H1 (cell line): ENCODE results near the gene MMP19. TPM values are rescaled to one million over a fixed set of nuclear protein-coding genes. Genes with fewer than 3 reads are reported as not detected.

Experiments used
- CTCF ChIA-PET: fragments of 300-600 bp; sonication (Branson Sonifier 250); formaldehyde crosslinking; loops from one replicate; lab custom pipeline; 2021; ENCODE audit not compliant: partially characterized antibody; lab: Charles Lee
- POLR2A ChIA-PET: fragments of 300-600 bp; sonication (Branson Sonifier 250); formaldehyde crosslinking; loops from one replicate; lab custom pipeline; 2021; ENCODE audit warnings: inconsistent platforms; ENCODE audit not compliant: partially characterized antibody; lab: Charles Lee
- DNase-seq, 2 experiments: peaks; one replicate each; pipeline versions ENCODE4 v3.0.0 to v3.0.0-alpha.2; 2010 to 2022; ENCODE audit warnings: low spot score in 2 of 2, low read depth in 1 of 2, mixed read lengths in 1 of 2
- FAIRE-seq: peaks from 2 replicates; lab custom pipeline; 2011; peaks lifted over from hg19 to GRCh38; lab: Jason Lieb, UNC
- H2AFZ ChIP-seq: 2 replicates; pipeline ENCODE4 v1.8.1; 2012; ENCODE audit warnings: low read length, inconsistent platforms
- H2AK5ac ChIP-seq: 2 replicates; pipeline ENCODE4 v1.6.1; 2013; ENCODE audit warnings: low read depth, low read length
- H2BK120ac ChIP-seq: replicated peaks from 2 replicates; pipeline ENCODE3; 2013; ENCODE audit warnings: low read depth, low read length, inconsistent platforms
- H2BK12ac ChIP-seq: 2 replicates; pipeline ENCODE4 v1.6.1; 2013; ENCODE audit warnings: low read depth, low read length
- H2BK15ac ChIP-seq: 2 replicates; pipeline ENCODE4 v1.6.1; 2013; ENCODE audit warnings: low read length
- H2BK20ac ChIP-seq: 2 replicates; pipeline ENCODE4 v1.6.1; 2013; ENCODE audit warnings: low read length
- H2BK5ac ChIP-seq: 2 replicates; pipeline ENCODE4 v1.6.1; 2013; ENCODE audit warnings: low read depth, low read length
- H3K14ac ChIP-seq: 2 replicates; pipeline ENCODE4 v1.6.1; 2013; ENCODE audit warnings: inconsistent platforms; ENCODE audit not compliant: insufficient read length
- H3K18ac ChIP-seq: 2 replicates; pipeline ENCODE4 v1.6.1; 2013; ENCODE audit warnings: low read length; ENCODE audit errors: extremely low read depth
- H3K23ac ChIP-seq: 2 replicates; pipeline ENCODE4 v1.6.1; 2013; ENCODE audit warnings: inconsistent platforms; ENCODE audit not compliant: insufficient read length
- H3K23me2 ChIP-seq: 2 replicates; pipeline ENCODE4 v1.6.1; 2013; ENCODE audit warnings: low read depth, low read length
- H3K27ac ChIP-seq: 2 replicates; pipeline ENCODE4 v1.6.1; 2011; ENCODE audit warnings: low read depth, low read length, inconsistent platforms
- H3K27me3 ChIP-seq, 4 experiments: replicated peaks in 1 of 4; 1 replicate in 1 of 4; 2 replicates in 3 of 4; pipeline versions ENCODE4 v1.6.1 to v1.8.1; 2011 to 2013; ENCODE audit warnings: low read length in 3 of 4, mild to moderate bottlenecking in 3 of 4, inconsistent platforms in 2 of 4, mixed read lengths in 2 of 4, moderate library complexity in 1 of 4; ENCODE audit not compliant: control insufficient read depth in 3 of 4, insufficient read depth in 3 of 4; ENCODE audit errors: extremely low read depth in 1 of 4
- H3K36me3 ChIP-seq, 4 experiments: 2 replicates each; pipeline versions ENCODE4 v1.6.1 to v1.8.1; 2011 to 2013; ENCODE audit warnings: mild to moderate bottlenecking in 4 of 4, low read length in 3 of 4, moderate library complexity in 2 of 4, control low read depth in 1 of 4, inconsistent platforms in 1 of 4; ENCODE audit not compliant: insufficient read depth in 4 of 4, control insufficient read depth in 2 of 4
- H3K4ac ChIP-seq: replicated peaks from 2 replicates; pipeline ENCODE3; 2013; ENCODE audit warnings: low read length, low read depth, mixed read lengths, inconsistent platforms; ENCODE audit not compliant: insufficient read length
- H3K4me1 ChIP-seq, 4 experiments: replicated peaks in 1 of 4; 1 replicate in 1 of 4; 2 replicates in 3 of 4; pipeline versions ENCODE4 v1.6.1 to v1.8.1; 2011 to 2013; ENCODE audit warnings: low read length in 3 of 4, inconsistent platforms in 2 of 4, mixed read lengths in 1 of 4; ENCODE audit not compliant: insufficient read depth in 4 of 4, control insufficient read depth in 3 of 4
- H3K4me2 ChIP-seq, 2 experiments: 2 replicates each; pipeline versions ENCODE4 v1.6.1 to v1.8.1; 2011 to 2013; ENCODE audit warnings: low read depth in 2 of 2, low read length in 2 of 2, control low read depth in 1 of 2, inconsistent platforms in 1 of 2, mild to moderate bottlenecking in 1 of 2; ENCODE audit not compliant: insufficient read depth in 1 of 2
- H3K4me3 ChIP-seq, 4 experiments: fragments of 200-600, 300-600 bp in 1 of 4; sonication (generic), shearing (Covaris generic), sonication (Bioruptor Twin) in 1 of 4; 2 replicates each; pipeline versions ENCODE4 v1.5.1 to v1.8.1; 2011 to 2016; ENCODE audit warnings: low read length in 4 of 4, low read depth in 3 of 4, control low read depth in 2 of 4, inconsistent platforms in 2 of 4, mild to moderate bottlenecking in 2 of 4, mixed read lengths in 1 of 4, moderate library complexity in 1 of 4; ENCODE audit not compliant: insufficient read depth in 2 of 4; ENCODE audit errors: extremely low read depth in 1 of 4
- H3K56ac ChIP-seq: replicated peaks from 2 replicates; pipeline ENCODE3; 2013; ENCODE audit warnings: low read depth, mild to moderate bottlenecking, mixed read lengths, low read length, inconsistent platforms; ENCODE audit not compliant: insufficient read length
- H3K79me1 ChIP-seq: 2 replicates; pipeline ENCODE4 v1.6.1; 2013; ENCODE audit warnings: low read depth, low read length, control low read depth
- H3K79me2 ChIP-seq, 2 experiments: 2 replicates each; pipeline versions ENCODE4 v1.6.1 to v1.8.1; 2012 to 2013; ENCODE audit warnings: low read length in 2 of 2, mild to moderate bottlenecking in 2 of 2, inconsistent platforms in 1 of 2; ENCODE audit not compliant: insufficient read depth in 2 of 2, control insufficient read depth in 1 of 2
- H3K9ac ChIP-seq, 4 experiments: replicated peaks in 1 of 4; 1 replicate in 1 of 4; 2 replicates in 3 of 4; pipeline versions ENCODE4 v1.6.1 to v1.8.1; 2011 to 2013; ENCODE audit warnings: low read depth in 3 of 4, low read length in 3 of 4, control low read depth in 2 of 4, mild to moderate bottlenecking in 2 of 4, moderate library complexity in 2 of 4, inconsistent platforms in 1 of 4; ENCODE audit errors: extremely low read depth in 1 of 4
- H3K9me3 ChIP-seq, 2 experiments: 2 replicates each; pipeline versions ENCODE4 v1.6.1 to v1.8.1; 2012 to 2013; ENCODE audit warnings: mild to moderate bottlenecking in 2 of 2, moderate library complexity in 2 of 2, control low read depth in 1 of 2, inconsistent platforms in 1 of 2, low read depth in 1 of 2, low read length in 1 of 2, mixed read lengths in 1 of 2; ENCODE audit not compliant: insufficient read depth in 2 of 2
- H4K20me1 ChIP-seq, 2 experiments: replicated peaks in 1 of 2; 2 replicates each; pipeline versions ENCODE3 to v1.8.1; 2011 to 2013; ENCODE audit warnings: inconsistent platforms in 2 of 2, low read length in 2 of 2, mild to moderate bottlenecking in 1 of 2; ENCODE audit not compliant: insufficient read depth in 2 of 2, control insufficient read depth in 1 of 2
- H4K5ac ChIP-seq: 2 replicates; pipeline ENCODE4 v1.6.1; 2013; ENCODE audit warnings: low read length, low read depth, mixed read lengths, inconsistent platforms; ENCODE audit not compliant: insufficient read length
- H4K8ac ChIP-seq: 2 replicates; pipeline ENCODE4 v1.8.0; 2013; ENCODE audit warnings: mild to moderate bottlenecking, moderate library complexity, low read length, inconsistent platforms; ENCODE audit not compliant: insufficient read depth; ENCODE audit errors: extremely low read depth
- H4K91ac ChIP-seq: replicated peaks from 2 replicates; pipeline ENCODE3; 2013; ENCODE audit warnings: low read length, mixed read lengths, inconsistent platforms; ENCODE audit not compliant: insufficient read length
- ASH2L ChIP-seq: fragments of 200-600, 300-600 bp; sonication (generic); IDR thresholded peaks from one replicate; pipeline ENCODE4 v1.7.1; 2017; ENCODE audit warnings: low read length
- BCL11A ChIP-seq, 2 experiments: IDR thresholded peaks; one replicate each; pipeline ENCODE4 v1.6.1; 2011; ENCODE audit warnings: low read depth in 2 of 2, low read length in 2 of 2, mild to moderate bottlenecking in 2 of 2
- CTCF ChIP-seq, 3 experiments: IDR thresholded peaks; 1 replicate in 2 of 3; 2 replicates in 1 of 3; pipeline versions ENCODE4 v1.5.1 to v1.6.1; 2011; ENCODE audit warnings: low read length in 3 of 3, mild to moderate bottlenecking in 3 of 3, inconsistent platforms in 2 of 3, low read depth in 1 of 3, moderate library complexity in 1 of 3; ENCODE audit not compliant: insufficient read depth in 1 of 3; ENCODE audit errors: control extremely low read depth in 1 of 3
- E2F6 ChIP-seq: IDR thresholded peaks from 2 replicates; pipeline ENCODE4 v1.6.1; 2012; ENCODE audit warnings: inconsistent platforms
- GABPA ChIP-seq: IDR thresholded peaks from 2 replicates; pipeline ENCODE4 v1.6.1; 2011; ENCODE audit warnings: mild to moderate bottlenecking, low read length, moderate library complexity, borderline replicate concordance; ENCODE audit not compliant: insufficient read depth
- JUN ChIP-seq: IDR thresholded peaks from 2 replicates; pipeline ENCODE4 v1.6.1; 2011; ENCODE audit warnings: low read depth, mild to moderate bottlenecking, improper control_type of control experiment, low read length
- PHF8 ChIP-seq: fragments of 200-600 bp; sonication (generic); conservative IDR thresholded peaks from 2 replicates; pipeline ENCODE4 v1.7.1; 2012; ENCODE audit warnings: low read depth, mild to moderate bottlenecking, inconsistent platforms, low read length, moderate library complexity
- POU5F1 ChIP-seq: IDR thresholded peaks from 2 replicates; pipeline ENCODE4 v1.6.1; 2011; ENCODE audit warnings: low read depth, mild to moderate bottlenecking, low read length, moderate library complexity
- SRF ChIP-seq: IDR thresholded peaks from 2 replicates; pipeline ENCODE4 v1.6.1; 2011; ENCODE audit warnings: mild to moderate bottlenecking, low read depth, low read length, moderate library complexity
- WGBS, 2 experiments: shearing (Covaris generic) in 1 of 2; methylation state at CpG; one replicate each; pipeline versions ENCODE4 v1.1.6 to v1.1.7; 2013 to 2015; ENCODE audit warnings: low lambda C conversion rate in 2 of 2, mixed read lengths in 2 of 2, inconsistent platforms in 1 of 2, low coverage in 1 of 2, missing lambda C conversion rate in 1 of 2; ENCODE audit not compliant: insufficient replicate concordance in 2 of 2, insufficient coverage in 1 of 2, insufficient read length in 1 of 2; ENCODE audit errors: extremely low coverage in 1 of 2, missing lambda C conversion rate in 1 of 2; 5-methylcytosine and 5-hydroxymethylcytosine counted together
- polyA plus RNA-seq, 7 experiments: library from polyadenylated mRNA; depleted of rRNA in 3 of 7; stranded (reverse) in 5 of 7; unstranded in 2 of 7; fragments of >200 nt in 5 of 7; fragments of 200-250 nt in 2 of 7; gene quantifications; 1 replicate in 5 of 7; 2 replicates in 1 of 7; 4 replicates in 1 of 7; pipeline versions ENCODE4 v1.2.1 to v1.2.3, GENCODE V29; 2011 to 2013; ENCODE audit warnings: missing spikeins in 2 of 7, mixed read lengths in 2 of 7
- total RNA-seq: library from RNA; stranded (reverse); fragmentation: NEBNext Ultra II Directional; extraction: Animal tissue kit (Norgen Biotek cat#: 25700); gene quantifications from 2 replicates; pipeline ENCODE4 v1.2.1, GENCODE V29; 2021

The MMP19 gene
- total and polyA plus RNA-seq, 2 of the 8 experiments (the other 6 are each of a cell fraction or from before 2014, with no cell fraction given): 2.7 to 3.3 TPM

GRCh38 chr12:55806982-55807381 lies 35.8 kb downstream of the MMP19 start:
- H2BK120ac ChIP-seq: no peak overlapping the region
- H2AFZ ChIP-seq: no peak overlapping the region
- peaks cover 7 to 8% of the 10 kb centered on the region in 2 experiments for H4K20me1 ChIP-seq
- no peaks in the 10 kb centered on the region for H3K27me3 ChIP-seq
- H3K36me3 ChIP-seq: peaks cover 0 to 31% (median 3%) of the 10 kb centered on the region in 4 experiments; a peak in 7 of 8 replicates
- CTCF ChIA-PET: interaction anchor here (0.6 to 1.8 kb wide), 7 partner anchors 9 to 175 kb away, joined by 3 to 9 read pairs (median 3); no protein-coding TSS in a partner anchor
- H3K23me2 ChIP-seq: no peaks in the 10 kb centered on the region
- DNase-seq: no peak
- H4K8ac ChIP-seq: no peak overlapping the region
- H4K91ac ChIP-seq: no peak overlapping the region
- H2BK12ac ChIP-seq: no peak overlapping the region
- H2BK5ac ChIP-seq: no peak overlapping the region
- POLR2A ChIA-PET: interaction anchor here (0.7 to 14.0 kb wide), 6 partner anchors 15 to 341 kb away, joined by 3 to 133 read pairs (median 4); partner anchors contain the start of genes DNAJC14, ORMDL2 and SARNP
- no peak overlapping the region for H3K27ac ChIP-seq
- peaks cover 3% of the 10 kb centered on the region; the same call in 1 of the 2 replicates for H3K79me1 ChIP-seq
- no peak overlapping the region for H2AK5ac ChIP-seq
- no peak overlapping the region for H3K4ac ChIP-seq
- H3K4me3 ChIP-seq: no peak overlapping the region
- H3K9me3 ChIP-seq: no peaks in the 10 kb centered on the region
- no peak overlapping the region for H3K4me2 ChIP-seq
- H3K9ac ChIP-seq: no peak overlapping the region
- H3K23ac ChIP-seq: no peak overlapping the region
- peaks cover 0 to 3% (median 0%) of the 10 kb centered on the region in 4 experiments; a peak in 3 of 7 replicates for H3K4me1 ChIP-seq
- H3K56ac ChIP-seq: no peak overlapping the region
- H3K79me2 ChIP-seq: peaks cover 19 to 86% of the 10 kb centered on the region in 2 experiments
- H2BK20ac ChIP-seq: no peak overlapping the region
- no peak for TF ChIP-seq GABPA
- no peak for TF ChIP-seq SRF
- TF ChIP-seq ASH2L: no peak
- TF ChIP-seq CTCF (IDR thresholded peaks at IDR 0.05; ENCODE audit: control extremely low read depth in 1 of 3, insufficient read depth in 1 of 3, low read depth in 1 of 3, low read length in 3 of 3): no peak
- no peak for TF ChIP-seq JUN
- no peak for TF ChIP-seq E2F6
- no peak for TF ChIP-seq BCL11A (IDR thresholded peaks at IDR 0.05; ENCODE audit: low read depth in 2 of 2, low read length in 2 of 2)
- no peak for TF ChIP-seq PHF8
- TF ChIP-seq POU5F1: no peak
- TF ChIP-seq, all 59 proteins: peak for 0
- FAIRE-seq: no peak
- Histone ChIP-seq H4K5ac (no peak overlapping the region), H2BK15ac (no peak overlapping the region), H3K14ac (no peak overlapping the region), H3K18ac (no peak overlapping the region)
- 91% methylated on average over 8 of the region's 8 CpGs; no CpG with 5 or more reads in 1 of the 2 experiments for WGBS, 2 experiments
